HG03135 (cell line): ENCODE results near the gene NOS2.
"Not testable (repeated sequence)": the region's sequence is repeated elsewhere in the genome, so short reads cannot be mapped to it uniquely, and the experiment has no call there.

Experiments used
- ATAC-seq: cut with Tn5 transposase; IDR thresholded peaks from one replicate; pipeline ENCODE4 v1.9.1; 2021; ENCODE audit warnings: mild to moderate bottlenecking, moderate library complexity; ENCODE audit not compliant: unreplicated experiment

Gene NOS2

DNA sequence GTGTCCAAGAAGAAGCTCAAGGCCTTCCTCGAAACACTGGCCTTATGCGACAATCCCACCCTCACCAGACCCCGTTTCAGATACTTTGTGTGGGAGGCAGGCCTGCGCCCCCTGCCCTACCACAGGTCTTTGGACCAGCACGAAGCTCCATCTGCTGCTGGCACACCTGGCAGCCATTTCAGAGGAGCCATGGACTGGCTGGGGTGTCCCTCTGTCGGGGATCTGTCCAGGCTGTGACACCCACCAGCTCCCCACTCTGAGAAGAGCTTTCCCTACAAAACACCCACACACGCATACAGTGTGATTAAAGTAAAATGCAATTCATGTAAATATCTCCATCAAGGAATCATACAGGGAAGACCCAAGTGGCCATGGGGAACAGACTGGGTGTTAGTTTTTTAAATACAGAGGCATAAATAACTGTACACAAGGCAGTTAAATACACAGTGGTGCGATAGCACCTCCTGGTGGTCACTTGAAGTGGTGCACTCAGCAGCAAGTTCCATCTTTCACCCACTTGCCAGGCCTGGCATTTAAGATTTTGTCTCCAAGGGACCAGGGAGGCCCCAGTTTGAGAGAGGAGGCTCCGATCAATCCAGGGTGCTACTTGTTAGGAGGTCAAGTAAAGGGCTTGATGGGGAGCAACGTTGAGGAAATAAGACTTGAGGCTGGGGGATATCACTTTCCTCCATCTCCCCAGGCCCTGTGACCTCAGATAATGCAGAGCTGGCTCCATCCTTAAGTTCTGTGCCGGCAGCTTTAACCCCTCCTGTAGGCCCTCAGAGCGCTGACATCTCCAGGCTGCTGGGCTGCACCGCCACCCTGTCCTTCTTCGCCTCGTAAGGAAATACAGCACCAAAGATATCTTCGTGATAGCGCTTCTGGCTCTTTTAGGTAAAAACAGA lies 43.6 kb downstream of the NOS2 start:
- ATAC-seq = no peak

DNA sequence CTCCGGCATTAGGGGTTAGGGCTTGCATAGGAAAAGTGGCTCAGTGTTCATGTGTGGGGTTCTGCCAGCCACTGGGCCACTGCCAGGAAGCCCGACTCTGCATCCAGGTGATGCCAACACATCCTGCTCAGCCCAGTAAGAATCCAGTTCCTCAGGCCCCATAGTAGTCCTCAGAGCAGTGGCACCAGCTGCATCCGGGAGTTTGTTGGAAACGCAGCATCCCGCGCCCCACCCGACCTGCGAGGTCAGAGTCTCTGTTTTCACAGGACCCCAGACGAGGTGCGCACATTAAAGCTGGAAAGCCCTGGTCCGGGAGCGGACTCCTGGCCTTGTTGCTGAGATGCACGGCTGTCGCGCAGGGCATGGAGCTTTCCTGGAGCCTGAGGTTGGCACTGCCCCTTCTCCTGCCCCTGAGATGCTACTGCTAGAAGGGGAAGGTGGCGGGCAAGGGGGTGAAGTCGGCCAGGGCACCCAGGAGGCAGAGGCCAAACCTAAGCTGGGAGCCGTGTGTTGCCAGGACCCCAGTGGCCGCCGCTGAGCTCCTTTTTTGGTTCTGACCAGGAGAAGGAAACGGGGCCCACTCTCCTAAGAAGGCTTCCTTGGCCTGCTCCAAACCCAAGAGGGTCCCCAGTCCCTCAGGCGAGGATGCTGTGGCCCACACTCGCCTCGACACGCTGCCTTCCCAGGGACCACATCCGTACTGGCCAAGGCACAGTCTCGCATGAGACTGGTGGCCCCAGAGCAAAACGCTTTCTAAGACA lies 44.4 kb downstream of the NOS2 start:
- ATAC-seq = no peak

DNA sequence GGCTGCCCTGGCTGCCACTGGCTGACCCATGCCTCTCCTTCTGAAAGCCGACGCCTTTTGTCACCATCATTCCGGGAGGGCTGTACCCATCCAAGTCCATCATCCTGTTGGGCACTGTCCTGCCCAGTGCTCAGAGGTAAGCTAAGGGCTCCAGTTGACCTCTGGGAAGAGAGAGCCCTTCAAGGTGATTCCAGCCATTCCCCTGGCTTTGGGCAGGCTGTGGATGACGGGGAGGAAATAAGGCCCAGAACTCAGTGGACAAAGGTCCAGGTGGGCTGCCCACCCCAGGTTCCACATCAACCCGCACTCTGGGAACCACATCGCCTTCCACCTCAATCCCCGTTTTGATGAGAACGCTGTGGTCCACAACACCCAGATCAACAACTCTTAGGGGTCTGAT lies 45.8 kb downstream of the NOS2 start:
- ATAC-seq = no peak

DNA sequence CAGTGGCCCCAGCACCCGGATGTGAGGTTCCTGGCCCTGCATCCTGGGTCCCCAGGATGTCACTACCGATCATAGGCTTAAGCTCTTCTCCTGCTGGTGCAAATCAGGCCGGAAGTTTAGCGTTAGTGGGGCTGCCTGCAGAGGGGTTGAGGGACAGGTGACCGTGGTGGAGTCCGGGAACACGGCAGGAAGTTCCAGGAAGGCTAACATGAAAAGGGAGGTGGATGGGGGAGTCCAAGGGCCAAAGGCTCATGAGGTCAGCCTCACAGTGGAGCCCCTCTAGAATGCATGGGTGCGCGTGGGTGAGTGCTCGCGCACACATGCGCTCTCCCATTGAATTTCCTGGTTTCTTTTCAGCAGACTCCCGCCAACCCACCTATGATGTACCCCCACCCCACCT lies 46.6 kb downstream of the NOS2 start:
- not testable (repeated sequence) for ATAC-seq

DNA sequence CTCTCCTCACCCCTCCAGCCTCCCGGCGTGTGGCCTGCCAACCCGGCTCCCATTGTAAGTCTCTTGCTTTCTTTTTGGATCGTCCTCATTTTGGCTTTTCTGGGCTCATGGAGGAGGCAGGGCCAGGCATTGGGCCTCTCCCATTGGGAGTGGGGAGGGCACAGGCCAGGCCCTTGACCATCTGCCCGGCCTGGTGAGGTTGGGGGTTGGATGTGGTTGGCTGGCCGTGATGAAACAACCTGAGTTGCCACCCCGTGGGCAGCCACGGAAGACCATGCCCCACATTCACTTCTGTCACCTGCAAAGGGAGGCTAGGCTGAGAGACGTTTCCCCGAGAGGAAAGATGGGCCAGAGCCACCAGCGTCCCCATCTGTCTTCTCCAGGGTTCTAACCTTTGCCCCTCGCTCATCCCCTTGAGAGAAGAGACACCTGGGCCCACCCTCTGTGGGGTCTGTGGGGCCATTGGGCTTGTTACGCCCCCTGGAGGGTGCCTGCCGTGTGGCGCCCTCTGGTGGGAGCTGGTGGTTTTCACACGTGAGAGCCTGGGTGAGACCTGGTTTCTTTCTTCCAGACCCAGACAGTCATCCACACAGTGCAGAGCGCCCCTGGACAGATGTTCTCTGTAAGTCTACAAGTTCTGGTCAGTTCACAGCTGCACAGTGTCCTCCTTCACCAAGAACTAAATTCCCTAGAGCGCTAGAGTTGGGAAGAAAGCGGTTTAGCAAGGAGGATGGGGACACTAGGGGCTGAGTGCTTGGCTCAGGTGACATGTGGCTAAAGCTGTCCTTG lies 47.3 kb downstream of the NOS2 start:
- ATAC-seq = not testable (repeated sequence)

DNA sequence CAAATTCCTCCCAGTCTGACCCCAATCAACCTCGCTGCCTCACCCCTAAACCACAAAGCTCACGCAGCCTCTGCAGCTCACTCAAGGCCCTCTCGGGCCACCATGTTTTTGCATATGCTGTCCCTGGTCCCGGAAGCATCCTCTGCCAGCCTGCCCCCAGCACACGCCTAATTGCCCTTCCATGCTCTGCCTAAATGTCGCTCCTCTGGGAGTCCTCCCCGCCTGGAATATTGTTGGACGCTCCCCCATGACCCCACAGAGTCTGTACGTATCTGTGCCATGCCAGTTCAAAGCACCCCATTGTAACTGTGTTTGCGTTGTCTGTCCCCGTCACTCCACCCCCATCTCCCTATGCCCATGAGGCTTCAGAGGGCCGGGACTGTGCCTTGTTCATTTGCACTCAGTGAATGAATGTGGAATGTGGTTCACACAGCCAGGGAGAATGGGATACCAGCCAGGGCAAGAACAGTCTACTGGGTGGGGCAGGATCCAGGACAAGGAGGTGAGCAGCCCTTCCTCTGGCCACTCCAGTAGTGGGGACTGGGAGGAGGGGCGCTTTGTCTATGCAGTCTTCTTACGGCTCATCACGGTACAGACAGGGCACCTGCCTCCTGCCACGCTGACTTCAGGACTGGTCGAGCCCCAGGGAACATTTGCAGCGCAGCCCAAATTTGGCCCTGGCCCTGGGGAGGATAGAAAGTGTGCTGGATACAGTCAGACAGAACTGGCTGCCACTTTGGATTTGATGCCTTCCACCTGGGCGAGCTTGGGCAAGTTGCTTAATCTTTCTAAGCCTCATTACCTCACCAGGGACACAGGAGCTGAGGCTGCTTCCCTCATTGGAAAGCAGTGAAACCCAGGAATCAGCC lies 48.5 kb downstream of the NOS2 start:
- no peak for ATAC-seq

DNA sequence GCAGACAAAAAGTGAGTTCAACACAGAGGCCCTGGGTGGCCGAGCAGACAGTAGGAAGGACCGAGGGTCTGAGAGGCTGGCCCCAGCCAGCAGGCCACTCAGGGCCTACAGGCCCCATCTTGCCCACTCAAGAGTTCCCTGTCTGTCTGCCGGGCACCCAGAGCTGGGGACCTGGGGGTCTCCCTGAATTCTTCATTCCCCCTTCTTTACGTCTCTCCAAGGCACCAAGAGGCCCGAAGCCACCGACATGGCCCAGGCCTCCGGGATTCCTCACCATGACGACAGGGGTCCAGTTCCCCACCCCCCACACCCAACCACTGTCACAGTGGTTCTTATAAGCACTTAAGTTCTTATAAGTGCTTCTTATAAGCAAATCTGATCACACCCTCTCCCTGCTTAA lies 49.2 kb downstream of the NOS2 start:
- ATAC-seq = no peak

DNA sequence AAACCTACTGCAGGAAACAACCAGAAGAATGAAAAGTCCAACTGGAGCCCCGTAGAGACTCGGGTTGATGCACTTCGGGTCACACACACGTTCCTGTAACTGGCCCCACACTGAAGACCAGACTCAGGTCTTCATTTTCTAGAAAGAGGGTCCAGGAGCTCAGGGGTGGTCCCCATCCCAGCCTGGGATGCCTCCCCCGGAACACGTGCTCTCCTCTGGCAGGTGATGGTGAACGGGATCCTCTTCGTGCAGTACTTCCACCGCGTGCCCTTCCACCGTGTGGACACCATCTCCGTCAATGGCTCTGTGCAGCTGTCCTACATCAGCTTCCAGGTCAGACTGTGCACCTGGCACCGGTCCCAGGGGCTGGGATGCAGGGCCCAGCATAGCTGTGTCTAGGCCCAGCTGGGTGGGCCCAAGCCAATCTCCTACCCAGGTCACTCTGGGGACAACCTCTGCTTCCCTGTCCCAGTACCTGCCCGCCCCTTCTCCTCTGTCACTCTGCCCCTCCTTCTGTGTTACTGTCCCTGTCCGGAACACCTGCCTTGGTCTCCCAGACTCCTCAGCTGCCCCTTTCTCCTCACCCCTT lies 50.7 kb downstream of the NOS2 start:
- ATAC-seq = not testable (repeated sequence)

DNA sequence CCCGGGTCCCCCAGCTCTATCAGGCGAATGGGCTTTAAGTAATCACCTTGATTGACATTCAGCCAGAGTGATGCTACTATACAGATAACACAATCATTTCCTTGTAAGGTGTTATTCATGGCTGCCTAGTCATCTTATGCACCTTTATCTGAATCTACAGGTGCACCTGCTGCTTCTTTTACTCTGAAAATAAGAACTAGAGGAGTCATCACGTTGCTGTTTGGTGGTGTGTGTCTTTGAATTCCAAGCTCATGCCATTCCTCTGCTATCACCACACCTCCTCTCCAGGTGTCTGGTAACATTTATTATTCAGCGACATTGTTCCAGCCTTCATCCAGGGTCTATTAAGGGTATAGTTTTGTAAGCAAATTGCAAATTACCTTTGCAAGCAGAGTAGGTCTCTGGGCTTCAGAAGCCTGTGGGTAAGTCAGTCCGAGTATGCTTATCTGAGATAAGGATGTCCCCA lies 51.9 kb downstream of the NOS2 start:
- ATAC-seq = no peak

DNA sequence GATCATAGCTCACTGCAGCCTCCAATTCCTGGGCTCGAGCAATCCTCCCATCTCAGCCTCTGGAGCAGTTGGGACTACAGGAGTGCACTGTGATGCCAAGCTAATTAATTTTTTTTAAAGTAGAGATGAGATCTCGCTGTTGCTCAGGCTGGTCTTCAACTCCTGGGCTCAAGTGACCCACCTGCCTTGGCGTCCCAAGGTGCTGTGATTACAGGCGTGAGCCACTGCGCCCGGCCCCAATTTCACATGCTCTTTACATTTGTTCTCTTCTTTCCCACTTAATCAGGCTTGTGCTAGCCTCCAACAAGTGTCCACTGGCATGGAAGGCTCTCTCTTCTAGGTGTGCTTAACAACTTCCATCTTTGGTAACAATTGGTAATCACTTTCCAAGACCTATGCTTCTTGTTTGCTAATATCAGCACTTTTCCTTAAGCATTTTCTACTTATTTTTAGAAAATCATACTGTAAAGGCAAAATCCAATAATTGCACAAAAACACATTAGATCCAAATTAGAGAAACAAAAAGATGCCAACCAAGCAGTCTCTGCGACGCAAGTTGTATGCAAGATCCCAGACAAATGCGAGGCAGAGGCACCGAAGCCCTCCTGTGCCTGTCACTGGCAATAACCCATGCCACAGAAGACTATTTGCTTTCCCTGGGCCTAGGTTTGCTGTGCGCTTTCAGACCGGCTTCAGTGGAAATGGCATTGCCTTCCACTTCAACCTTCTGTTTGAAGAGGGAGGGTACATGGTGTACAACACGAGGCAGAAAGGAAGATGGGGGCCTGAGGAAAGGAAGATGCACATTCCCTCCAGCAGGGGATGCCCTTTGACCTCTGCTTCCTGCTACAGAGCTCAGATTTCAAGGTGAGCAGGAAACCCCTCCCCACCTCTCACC lies 52.6 kb downstream of the NOS2 start:
- ATAC-seq = no peak

DNA sequence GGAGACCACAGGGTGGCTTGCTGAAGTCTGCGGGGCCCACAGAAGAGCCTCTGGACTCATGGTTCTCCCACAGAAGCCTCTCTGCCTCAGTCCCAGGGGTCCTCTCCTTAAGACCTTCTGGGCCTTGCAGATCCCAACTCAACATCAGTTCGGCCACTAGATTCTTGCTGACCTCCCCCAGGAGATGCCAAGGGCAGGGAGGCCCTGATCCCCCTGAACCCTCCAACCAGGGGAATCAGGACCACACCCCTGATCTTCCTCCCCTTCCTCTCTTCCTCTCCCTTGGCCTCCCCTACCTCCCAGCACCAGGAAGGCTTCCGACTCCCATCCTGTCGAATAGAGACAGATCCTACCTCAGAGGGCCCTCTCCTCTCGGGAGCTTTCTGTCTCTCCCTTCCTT lies 53.4 kb downstream of the NOS2 start:
- no peak for ATAC-seq

DNA sequence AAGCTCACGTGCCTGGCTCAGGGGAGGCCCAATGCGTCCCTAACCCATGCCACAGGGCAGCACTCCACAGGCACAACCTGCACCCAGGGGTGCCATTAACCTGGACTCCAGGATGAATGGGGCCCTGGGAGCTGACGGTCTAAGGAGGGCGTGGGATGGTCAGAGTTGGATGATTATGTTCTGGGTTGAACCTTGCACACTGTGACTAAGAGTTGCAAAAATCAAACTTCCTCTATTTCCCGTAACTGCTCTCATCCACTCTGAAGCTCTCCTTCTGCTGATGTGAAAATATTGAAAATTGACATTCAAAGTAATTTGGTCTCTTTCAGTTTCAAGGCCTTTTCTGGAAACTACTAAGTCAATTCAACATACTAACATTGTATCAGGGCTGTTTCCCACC lies 54.0 kb downstream of the NOS2 start:
- ATAC-seq = not testable (repeated sequence)

DNA sequence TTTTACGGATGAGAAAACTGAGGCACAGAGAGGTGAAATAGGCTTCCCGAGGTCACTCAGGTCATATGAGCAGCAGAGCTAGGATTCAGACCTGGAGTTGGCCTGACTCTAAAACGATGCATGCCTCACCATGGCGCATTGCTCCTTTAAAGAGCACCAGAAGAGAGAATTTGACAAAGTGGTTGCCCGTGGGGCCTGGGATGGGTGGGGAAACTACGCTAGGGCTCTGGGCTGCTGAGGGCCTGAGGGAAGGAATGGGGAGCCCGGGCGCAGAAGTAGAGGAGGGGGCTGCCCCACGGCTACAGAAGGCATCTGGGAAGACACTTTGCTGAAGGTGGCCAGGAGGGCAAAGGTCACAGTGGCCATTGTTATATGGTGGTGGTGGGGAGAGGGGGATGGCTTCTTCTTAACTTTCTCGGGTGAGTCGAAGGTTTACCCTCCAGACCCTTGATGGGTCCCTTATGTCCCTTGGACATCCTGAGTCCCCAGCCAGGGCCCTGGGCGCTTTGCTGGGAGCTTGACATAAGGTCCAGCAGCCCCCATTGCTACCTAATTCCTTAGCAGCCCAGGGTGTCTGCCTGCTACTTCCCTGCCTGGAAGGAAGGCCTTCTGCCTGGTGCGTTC lies 55.0 kb downstream of the NOS2 start:
- ATAC-seq = not testable (repeated sequence)

DNA sequence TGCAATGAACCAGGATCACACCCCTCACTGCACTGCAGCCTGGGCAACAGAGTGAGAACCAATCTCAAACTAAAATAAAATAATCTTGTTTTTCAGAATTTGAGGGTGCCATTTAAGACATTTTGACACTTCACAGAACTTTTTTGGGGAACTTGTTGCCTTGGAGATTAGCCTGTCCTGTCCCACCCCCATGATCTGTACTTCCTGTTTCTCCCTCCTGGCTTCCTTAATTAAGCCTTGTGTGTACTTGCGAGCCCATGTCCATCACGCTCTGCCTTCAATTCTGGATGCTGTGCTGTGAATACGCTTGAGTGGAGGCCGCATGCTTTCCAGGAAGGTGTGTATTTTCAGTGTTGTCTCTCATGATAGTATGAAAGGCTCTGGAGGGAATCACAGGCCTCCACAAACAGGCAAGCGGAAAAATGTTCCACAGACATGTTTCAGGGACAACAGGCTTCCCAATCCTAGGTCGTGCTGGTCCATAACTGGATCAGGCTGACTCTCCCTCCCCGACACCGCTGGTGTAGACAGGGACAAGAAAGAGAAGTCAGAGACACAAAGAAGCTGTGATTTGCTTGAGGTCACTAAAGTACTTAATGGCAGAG lies 56.9 kb downstream of the NOS2 start:
- no peak for ATAC-seq

DNA sequence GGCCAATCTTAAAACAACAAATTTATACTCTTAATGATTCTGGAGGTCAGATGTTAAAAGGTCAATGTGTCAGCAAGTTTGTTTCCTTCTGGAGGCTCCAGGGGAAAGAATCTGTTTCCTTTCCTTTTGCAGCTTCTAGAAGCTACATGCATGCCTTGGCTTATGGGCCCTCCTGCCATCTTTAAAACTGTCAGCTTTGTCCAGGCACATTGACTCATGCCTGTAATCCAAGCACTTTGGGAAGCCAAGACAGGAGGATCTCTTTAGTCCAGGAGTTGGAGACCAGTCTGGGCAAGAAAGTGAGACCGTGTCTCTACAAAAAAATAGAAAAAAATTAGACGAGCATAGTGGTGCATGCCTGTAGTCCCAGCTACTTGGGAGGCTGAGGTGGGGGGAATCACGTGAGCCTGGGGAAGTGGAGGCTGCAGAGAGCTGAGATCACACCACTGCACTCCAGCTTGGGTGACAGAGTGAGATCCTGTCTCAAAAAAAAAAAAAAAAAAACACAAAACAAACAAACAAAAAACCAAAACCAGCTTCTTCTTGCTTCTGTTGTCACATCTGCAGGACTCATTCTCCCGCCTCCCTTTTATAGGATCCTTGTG lies 58.3 kb downstream of the NOS2 start:
- ATAC-seq = no peak

DNA sequence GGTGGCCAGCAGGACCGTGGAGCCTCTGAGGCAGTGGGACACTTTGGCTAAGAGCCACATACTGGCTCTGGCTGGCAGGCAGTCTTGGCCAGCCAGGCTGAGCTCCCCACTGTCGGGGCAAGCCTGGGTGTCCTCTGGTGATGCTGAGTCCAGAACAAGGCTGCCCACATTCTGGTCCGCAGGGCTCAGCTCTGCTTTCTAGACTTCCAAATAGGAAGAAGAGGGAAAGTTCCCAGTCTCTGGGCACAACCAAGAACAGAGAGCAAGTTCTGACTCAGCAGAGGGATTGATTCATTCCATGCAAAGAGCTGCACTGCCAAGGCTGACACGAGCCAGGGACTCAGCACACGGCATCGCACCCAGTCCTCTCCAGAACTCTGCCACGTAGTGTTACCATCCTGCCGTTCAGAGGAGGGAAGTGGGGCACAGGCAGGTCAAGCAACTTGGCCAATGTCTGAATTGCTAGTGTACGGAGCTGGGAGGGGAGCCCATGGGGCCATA lies 58.9 kb downstream of the NOS2 start:
- no peak for ATAC-seq

DNA sequence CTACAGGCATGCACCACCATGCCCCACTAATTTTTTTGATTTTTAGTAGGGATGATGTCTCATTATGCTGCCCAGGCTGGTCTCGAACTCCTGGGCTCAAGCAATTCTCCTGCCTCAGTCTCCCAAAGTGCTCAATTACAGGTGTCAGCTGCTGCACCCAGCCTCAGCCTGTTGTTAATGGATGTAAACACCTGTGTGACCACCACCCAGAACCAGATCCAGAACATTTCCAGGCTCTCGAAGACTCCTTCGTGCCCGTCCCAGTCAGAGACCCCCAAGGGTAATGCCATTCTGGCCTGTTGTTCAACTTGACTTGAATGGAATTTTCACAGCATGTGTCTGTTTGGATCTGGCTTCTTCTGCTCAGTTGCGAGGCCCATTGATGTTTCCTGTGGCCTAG lies 59.8 kb downstream of the NOS2 start:
- ATAC-seq = not testable (repeated sequence)
